ENCODE measurements around the gene VRTN. TPM values are rescaled to one million over a fixed set of nuclear protein-coding genes. Genes with fewer than 3 reads are reported as not detected.

The VRTN gene
- total RNA-seq, 1 donor from 2014 or later: not detected

DNA sequence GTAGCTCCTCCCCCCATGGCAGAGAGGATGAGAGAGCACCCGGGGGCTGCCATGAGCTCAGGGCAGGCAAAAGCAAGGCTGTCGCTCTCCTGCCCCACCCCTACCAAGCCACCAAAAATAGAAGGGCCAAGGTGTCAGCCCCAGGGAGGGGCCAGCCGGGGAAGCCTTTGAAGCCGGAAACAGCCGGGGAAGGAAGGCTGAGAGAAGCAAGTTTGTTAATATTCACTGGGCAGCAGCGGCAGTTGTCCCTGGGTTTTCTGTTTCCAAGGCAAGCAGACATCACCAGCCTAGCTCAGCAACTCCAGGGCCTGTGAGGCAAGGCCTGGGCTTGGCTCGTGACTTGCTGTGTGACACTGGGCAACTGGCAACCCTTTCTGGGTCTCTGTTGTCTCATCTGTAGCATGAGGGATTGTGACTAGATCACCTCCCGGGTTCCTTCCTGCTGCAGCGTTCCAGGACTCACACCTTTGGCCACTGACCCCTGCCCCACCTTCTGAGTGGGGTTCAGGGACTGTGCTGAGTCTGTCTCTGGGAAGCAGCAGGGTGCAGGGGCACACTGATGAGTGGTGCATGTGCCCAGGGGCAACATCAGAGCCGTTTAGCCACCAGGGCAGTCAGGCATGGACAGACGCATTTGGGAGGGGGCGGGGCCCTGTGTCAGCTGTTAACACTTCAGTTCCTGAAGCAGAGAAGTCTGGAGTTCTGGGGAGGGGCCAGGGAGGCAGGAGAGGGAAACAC, 53.4 kb downstream of the VRTN start:
- Mint-ChIP-seq H3K4me1 (peaks cover 27% of the 10 kb centered on the region), H3K9me3 (no peaks in the 10 kb centered on the region), H3K4me3 (peak overlapping the region; percentile 20), H3K36me3 (ENCODE audit: low read depth) (no peaks in the 10 kb centered on the region), H3K27ac (ENCODE audit: unreplicated experiment) (no peak overlapping the region), H3K27me3 (ENCODE audit: low read depth) (peaks cover 15% of the 10 kb centered on the region)
- TF ChIP-seq, protein P1, sequence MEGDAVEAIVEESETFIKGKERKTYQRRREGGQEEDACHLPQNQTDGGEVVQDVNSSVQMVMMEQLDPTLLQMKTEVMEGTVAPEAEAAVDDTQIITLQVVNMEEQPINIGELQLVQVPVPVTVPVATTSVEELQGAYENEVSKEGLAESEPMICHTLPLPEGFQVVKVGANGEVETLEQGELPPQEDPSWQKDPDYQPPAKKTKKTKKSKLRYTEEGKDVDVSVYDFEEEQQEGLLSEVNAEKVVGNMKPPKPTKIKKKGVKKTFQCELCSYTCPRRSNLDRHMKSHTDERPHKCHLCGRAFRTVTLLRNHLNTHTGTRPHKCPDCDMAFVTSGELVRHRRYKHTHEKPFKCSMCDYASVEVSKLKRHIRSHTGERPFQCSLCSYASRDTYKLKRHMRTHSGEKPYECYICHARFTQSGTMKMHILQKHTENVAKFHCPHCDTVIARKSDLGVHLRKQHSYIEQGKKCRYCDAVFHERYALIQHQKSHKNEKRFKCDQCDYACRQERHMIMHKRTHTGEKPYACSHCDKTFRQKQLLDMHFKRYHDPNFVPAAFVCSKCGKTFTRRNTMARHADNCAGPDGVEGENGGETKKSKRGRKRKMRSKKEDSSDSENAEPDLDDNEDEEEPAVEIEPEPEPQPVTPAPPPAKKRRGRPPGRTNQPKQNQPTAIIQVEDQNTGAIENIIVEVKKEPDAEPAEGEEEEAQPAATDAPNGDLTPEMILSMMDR (conservative IDR thresholded peaks at IDR 0.05): no peak
- DNase-seq (ENCODE audit: low read depth, low spot score): peak; percentile 14

DNA sequence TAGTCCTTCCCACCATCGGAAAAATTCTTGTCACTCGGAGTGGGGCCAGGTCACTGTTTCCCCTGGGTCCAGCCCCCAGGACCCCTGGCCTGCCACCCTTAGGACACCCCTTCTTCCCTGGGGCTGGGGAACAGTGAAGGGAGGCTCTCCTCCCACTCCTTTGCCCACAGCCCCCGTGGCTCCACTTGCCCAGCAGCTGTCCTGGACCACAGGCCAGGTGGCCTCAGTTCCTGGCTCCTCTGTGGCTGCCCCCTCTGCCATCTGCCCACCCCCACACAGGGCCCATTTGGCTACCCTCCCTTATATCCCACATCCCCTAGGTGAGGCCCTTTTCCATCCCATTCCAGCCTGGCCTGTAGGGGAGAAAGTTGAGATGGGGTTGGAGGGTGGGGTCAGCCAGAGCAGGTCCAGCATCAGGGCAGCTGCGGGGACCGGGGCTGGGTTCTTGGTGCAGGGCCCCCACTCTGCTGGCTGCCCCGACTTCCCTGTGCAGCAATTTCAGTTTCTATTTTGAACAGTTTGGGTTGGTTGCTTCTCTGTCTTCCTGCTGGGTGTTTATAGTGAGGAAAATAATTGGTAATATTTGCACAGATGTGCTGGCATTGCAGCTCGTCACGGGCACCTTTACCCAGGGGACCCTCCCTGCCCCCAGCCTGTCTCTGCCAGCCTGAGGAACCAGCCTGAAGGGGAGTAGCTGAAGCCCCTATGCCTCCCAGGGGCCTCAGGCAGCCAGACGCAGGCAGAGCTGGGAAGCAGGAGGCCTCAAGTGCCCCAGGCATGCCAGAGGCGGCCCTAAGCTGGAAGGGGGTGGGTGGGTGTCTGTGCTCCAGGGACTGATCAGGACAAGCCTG, 54.4 kb downstream of the VRTN start:
- no peak overlapping the region for H3K27ac Mint-ChIP-seq (ENCODE audit: unreplicated experiment)
- H3K27me3 Mint-ChIP-seq (ENCODE audit: low read depth): peaks cover 11% of the 10 kb centered on the region
- TF ChIP-seq, protein P1 (conservative IDR thresholded peaks at IDR 0.05): no peak
- no peak overlapping the region for H3K4me3 Mint-ChIP-seq
- H3K9me3 Mint-ChIP-seq: no peaks in the 10 kb centered on the region
- H3K36me3 Mint-ChIP-seq (ENCODE audit: low read depth): no peaks in the 10 kb centered on the region
- H3K4me1 Mint-ChIP-seq: peaks cover 27% of the 10 kb centered on the region
- DNase-seq (ENCODE audit: low read depth, low spot score): no peak

DNA sequence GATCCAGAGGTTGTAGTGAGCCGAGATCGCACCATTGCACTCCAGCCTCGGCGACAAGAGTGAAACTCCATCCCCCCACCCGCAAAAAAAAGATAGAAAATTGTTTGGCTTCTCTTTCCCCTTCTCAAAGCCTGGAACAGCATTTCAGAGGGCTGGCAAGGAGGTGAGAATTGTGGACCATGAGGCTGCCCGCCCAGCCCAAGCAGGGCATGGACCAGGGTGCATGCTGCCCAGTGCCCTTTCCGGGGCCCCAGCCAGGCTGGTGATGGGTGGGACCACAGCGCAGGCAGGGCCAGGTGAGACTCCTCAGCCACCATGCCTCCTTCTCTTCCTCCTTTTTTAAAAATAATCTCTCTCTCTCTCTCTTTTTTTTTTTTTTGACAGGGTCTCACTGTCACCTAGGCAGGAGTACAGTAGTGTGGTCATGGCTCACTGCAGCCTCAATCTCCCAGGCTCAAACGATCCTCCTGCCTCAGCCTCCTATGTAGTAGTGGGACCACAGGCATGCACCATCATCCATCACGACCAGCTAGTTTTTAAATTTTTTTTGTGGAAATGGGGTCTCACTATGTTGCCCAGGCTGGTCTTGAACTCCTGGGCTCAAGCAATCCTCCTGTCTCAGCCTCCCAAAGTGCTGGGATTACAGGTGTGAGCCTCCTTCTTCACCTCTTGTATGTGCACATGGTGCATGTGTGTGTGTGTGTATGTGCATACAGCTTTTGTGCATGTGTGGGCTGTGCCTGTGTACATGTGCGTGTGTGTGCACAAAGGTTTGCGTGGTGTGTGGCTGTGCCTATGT, 55.5 kb downstream of the VRTN start:
- no peak overlapping the region for H3K27ac Mint-ChIP-seq (ENCODE audit: unreplicated experiment)
- H3K4me1 Mint-ChIP-seq: peaks cover 27% of the 10 kb centered on the region
- no peaks in the 10 kb centered on the region for H3K36me3 Mint-ChIP-seq (ENCODE audit: low read depth)
- no peak for DNase-seq (ENCODE audit: low read depth, low spot score)
- no peak overlapping the region for H3K4me3 Mint-ChIP-seq
- no peaks in the 10 kb centered on the region for H3K9me3 Mint-ChIP-seq
- TF ChIP-seq, protein P1 (conservative IDR thresholded peaks at IDR 0.05): no peak
- peaks cover 11% of the 10 kb centered on the region for H3K27me3 Mint-ChIP-seq (ENCODE audit: low read depth)

DNA sequence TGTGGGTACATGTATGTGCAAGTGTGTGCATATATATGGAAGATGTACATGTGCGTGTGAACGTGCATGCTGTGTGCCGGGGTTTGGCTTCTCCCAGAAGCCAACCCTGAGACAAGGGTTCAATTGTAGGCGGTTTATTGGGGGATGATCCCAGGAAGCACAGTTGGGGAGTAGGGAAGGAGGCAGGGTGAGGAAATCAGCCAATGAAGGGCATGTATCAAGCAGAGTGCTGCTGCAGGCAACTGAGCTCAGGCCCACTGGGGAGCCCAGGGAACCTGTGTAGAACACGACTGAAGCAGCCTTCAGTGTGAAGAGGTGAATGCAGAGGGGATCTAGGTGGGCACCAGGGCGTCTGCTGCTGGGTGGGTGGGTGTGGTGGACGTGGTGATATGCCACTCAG, 56.2 kb downstream of the VRTN start:
- Mint-ChIP-seq H3K4me1 (peaks cover 27% of the 10 kb centered on the region), H3K36me3 (ENCODE audit: low read depth) (no peaks in the 10 kb centered on the region), H3K27ac (ENCODE audit: unreplicated experiment) (no peak overlapping the region), H3K9me3 (no peaks in the 10 kb centered on the region), H3K4me3 (no peak overlapping the region), H3K27me3 (ENCODE audit: low read depth) (peaks cover 7% of the 10 kb centered on the region)
- TF ChIP-seq, protein P1 (conservative IDR thresholded peaks at IDR 0.05): no peak
- no peak for DNase-seq (ENCODE audit: low read depth, low spot score)

DNA sequence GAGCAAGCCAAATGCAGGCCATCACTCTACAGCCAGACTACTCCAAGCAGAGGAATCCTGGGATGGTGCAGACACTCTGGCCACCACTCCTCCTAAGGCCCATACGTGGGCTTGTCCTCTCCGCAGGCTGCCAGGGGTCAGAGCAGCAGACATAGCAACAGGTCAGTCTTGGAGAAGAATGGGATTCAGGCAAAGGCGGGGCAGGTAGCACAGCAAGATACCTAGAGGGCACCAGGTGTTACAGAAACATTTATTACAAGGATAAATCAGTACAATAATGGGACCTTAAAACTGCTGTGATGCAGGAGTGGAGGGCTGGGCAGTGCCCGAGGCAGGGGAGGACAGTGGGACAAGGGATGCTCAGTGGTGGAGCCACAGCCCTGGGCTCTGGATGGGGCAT, 57.4 kb downstream of the VRTN start:
- Mint-ChIP-seq H3K27ac (ENCODE audit: unreplicated experiment) (no peak overlapping the region), H3K9me3 (no peaks in the 10 kb centered on the region), H3K36me3 (ENCODE audit: low read depth) (no peaks in the 10 kb centered on the region), H3K4me1 (peaks cover 18% of the 10 kb centered on the region), H3K4me3 (no peak overlapping the region), H3K27me3 (ENCODE audit: low read depth) (no peaks in the 10 kb centered on the region)
- DNase-seq (ENCODE audit: low read depth, low spot score): no peak
- TF ChIP-seq, protein P1 (conservative IDR thresholded peaks at IDR 0.05): no peak
